Medulla oblongata (tissue), 1 donor: ENCODE results near the gene FES.

Experiments used
- DNase-seq: peaks from one replicate; pipeline ENCODE4 v3.0.0-alpha.2; 2015; ENCODE audit errors: extremely low spot score

The FES gene

GRCh38 chr15:90930861-90931574 lies 46.7 kb downstream of the FES start:
- DNase-seq: no peak

- no peak for DNase-seq
Measured at GRCh38 chr15:90931575-90931827, 47.2 kb downstream of the FES start.

DNA sequence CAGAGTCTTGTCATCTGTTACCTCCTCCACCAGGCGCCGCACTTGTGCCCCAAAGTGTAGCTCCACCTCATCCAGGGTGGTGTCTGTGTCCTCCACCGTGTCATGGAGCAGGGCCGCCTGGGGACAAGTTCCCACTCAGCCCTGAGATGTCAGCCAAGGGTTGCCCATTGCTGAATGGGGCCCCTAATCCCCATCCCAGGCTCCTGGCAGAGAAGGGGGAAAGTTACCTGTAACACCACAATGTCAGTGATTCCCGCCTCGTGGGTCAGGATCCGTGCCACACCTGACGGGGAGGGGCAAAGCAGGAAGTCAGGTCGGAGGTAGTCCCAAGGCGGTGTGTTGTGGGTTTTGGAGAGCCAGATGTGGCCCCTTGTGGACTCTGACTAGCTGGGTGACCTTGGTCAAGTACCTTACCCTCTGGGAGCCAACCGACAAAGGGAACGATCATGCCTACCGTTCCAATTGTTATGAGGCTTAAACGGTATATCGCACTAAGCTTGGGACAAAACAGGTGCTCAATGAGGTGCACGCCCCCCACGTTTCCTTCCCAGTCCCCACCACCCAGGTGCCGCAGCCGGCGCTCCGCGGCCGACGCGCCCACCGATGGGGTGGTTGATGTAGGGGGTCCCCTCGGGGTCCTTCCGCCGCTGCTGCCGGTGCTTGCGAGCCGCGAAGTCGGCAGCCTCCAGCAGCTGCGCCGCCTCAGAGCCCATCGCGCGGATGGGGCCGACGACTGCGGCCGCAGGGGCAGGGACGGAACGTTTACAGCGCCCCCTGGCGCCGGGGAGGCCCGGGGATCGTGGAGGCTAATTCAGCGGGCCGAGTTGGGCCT lies 47.7 kb downstream of the FES start, which contains the start of gene HDDC3:
Gene HDDC3 (minus strand): TSS at position 722 of the 832 bp plus-strand sequence. CDS start 9 bp downstream, at position 713.
- DNase-seq: peak; percentile 85

GRCh38 chr15:90932660-90932991 lies 48.3 kb downstream of the FES start:
- DNase-seq: no peak

DNA sequence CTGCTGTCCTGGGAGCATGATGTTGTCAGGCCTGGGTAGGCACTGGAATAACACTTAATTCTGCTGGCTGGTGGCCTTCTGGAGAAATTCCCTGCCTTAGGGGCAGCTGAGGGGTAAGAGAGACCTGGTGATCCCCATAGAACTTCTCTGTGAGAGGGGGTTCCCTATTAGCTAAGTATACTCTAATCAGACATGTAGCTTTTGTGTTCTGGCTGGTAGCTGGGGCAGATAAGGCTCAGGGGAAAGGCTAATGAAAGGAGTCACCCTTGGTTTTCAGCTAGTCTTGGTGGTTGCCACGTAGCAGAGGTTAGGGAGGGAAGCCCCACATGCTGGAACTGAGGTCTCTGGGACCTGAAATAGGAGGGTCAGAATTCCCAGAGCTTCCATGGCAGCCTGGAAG lies 49.0 kb downstream of the FES start:
- no peak for DNase-seq

GRCh38 chr15:90934256-90934948 lies 50.1 kb downstream of the FES start:
- peak; percentile 94 for DNase-seq

DNA sequence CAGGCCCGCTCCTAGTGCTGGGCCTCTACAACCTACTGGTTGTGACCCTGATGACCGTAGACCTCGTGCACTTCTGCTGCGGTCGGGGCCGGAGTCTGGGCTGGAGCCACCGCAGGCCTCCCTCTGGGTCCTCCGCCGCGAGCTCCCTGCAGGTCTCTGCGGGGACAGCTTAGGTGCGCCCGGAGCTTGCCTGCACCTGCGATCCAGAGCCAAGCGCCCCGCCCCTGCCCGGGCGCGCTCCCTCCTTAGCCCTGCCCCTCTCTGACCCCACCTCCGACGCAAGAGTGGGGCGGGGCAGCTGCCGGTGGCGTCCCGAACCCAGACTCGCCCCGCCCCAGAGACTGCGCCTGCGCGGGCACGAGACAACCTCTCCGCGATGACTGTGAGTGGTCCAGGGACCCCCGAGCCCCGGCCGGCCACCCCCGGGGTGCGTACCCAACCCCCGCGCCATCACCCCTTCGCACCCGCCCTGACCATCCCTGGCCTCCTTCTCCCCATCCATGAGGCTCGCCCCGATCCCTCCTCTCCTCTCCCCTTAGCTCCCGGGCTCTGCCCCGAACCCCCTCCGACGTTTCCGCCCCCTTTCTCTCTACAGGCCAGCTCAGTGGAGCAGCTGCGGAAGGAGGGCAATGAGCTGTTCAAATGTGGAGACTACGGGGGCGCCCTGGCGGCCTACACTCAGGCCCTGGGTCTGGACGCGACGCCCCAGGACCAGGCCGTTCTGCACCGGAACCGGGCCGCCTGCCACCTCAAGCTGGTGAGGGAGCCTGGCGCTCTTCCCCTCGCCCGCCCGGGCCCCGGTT lies 50.8 kb downstream of the FES start, which contains the start of gene UNC45A:
Gene UNC45A (plus strand): TSS at position 337 of the 803 bp plus-strand sequence. CDS start 40 bp downstream, at position 377.
- peak; percentile 93 for DNase-seq

DNA sequence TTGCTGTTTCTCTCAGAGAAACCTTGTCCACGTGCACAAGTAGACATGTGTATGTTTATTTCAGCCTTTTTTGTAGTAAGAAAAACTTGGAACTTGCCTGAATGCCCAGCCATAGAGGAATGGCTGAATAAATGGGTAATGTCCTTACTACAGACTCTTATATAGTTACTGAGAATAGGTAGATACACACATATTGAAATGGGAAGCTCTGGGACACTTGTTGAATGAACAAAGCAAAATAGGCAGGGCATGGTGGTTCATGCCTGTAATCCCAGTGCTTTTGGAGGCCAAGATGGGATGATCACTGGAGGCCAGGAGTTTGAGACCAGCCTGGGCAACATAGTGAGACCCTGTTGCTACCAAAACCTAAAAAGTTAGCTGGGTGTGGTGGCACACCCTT lies 52.5 kb downstream of the FES start:
- no peak for DNase-seq

- DNase-seq: no peak
Measured at GRCh38 chr15:90938261-90938660, 54.0 kb downstream of the FES start.

DNA sequence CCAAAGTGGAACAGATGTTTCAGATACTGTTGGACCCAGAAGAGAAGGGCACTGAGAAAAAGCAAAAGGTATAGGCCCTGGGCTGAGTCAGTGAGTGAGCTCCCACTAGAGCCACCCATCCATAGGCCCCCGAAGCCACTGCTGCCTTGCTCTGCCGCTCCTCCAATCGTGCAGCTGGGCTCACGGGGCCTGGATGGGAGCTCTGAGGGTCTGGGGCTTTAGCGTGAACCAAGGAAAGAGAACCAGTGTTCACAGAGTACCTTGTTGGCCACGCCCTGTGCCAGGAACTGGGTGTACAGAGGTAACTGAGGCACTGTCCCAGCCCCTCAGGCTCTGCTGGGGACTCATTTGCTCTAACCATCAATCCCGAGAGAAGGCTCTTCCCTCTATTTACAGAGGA lies 55.5 kb downstream of the FES start:
- no peak for DNase-seq

- DNase-seq: no peak
Measured at GRCh38 chr15:90941038-90941437, 56.7 kb downstream of the FES start.

- no peak for DNase-seq
Measured at GRCh38 chr15:90942354-90943120, 58.2 kb downstream of the FES start.

DNA sequence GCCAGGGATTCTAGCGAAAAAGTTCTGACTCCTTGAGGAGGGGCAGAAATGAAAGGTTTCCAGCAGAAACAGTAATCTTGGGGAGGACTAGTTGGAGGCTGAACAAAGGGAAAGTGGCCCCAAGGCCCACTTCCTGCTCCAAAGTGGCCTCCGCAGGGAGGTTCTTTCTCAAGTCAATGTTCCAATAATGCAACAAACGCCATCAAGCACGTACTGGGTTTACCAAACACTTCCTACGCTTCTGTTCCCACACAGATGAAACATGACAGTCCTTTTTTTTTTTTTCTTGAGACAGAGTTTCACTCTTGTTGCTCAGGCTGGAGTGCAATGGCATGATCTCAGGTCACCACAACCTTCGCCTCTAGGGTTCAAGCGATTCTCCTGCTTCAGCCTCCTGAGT lies 60.8 kb downstream of the FES start:
- no peak for DNase-seq
